ENCODE results near the gene OR2V2. TPM values are rescaled to one million over a fixed set of nuclear protein-coding genes. Genes with fewer than 3 reads are reported as not detected.
"Not testable (repeated sequence)": the region's sequence is repeated elsewhere in the genome, so short reads cannot be mapped to it uniquely, and the experiment has no call there.

The OR2V2 gene
- total RNA-seq, 1 donor from 2014 or later = not detected

- intact Hi-C loops (cut with DNase I) = no loop called here
- no peak for TF ChIP-seq CTCF (IDR thresholded peaks at IDR 0.05)
- no peak overlapping the region for H3K4me3 ChIP-seq
- H3K27ac ChIP-seq = no peak overlapping the region
- no peaks in the 10 kb centered on the region for H3K36me3 ChIP-seq
- H3K4me1 ChIP-seq = no peaks in the 10 kb centered on the region
- DNase-seq = no peak
- H3K27me3 ChIP-seq = peaks cover 3% of the 10 kb centered on the region
- no peak for ATAC-seq
- no peaks in the 10 kb centered on the region for H3K9me3 ChIP-seq
Observed at GRCh38 chr5:181158869-181159268, 11.5 kb downstream of the OR2V2 start.

GRCh38 chr5:181159286-181160151 is 12.1 kb downstream of the OR2V2 start:
- peak; percentile 92 for DNase-seq
- H3K4me1 ChIP-seq = no peaks in the 10 kb centered on the region
- intact Hi-C loops (cut with DNase I) = no loop called here
- peak; percentile 96 for ATAC-seq
- peaks cover 6% of the 10 kb centered on the region for H3K27me3 ChIP-seq
- no peaks in the 10 kb centered on the region for H3K9me3 ChIP-seq
- no peak overlapping the region for H3K27ac ChIP-seq
- H3K36me3 ChIP-seq = no peaks in the 10 kb centered on the region
- peak; percentile 87 for TF ChIP-seq CTCF (IDR thresholded peaks at IDR 0.05)
- H3K4me3 ChIP-seq = no peak overlapping the region

DNA sequence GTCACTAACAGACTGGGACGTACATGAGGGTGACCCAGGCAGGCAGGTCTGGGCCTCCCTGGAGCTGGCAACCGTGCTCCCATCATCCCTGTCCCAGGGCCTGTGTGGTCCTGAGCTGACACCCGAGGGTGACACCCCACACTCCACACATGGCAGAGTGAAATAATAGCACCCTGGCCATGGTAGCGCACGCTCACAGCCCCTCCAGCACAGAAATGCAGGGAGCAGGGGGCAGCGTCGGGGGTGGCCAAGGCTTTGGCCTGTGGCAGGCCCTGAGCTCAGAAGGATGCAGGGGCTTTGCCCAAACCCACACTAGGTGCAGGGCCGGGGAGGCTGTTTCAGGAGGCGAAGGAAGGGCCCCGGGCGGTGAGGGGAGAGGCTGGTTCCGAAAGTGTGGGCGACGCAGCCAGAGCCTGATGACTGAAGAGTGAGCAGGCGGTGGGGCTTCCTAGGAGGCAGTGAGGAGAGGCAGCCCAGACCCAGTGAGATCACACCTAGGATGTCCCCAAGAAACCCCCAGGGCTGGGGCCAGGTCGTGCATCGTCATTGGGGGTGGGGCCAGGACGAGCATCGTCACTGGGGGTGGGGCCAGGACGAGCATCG is 12.9 kb downstream of the OR2V2 start:
- Histone ChIP-seq H3K27me3 (peaks cover 13% of the 10 kb centered on the region), H3K27ac (peak overlapping the region; percentile 42), H3K36me3 (no peaks in the 10 kb centered on the region), H3K4me3 (peak overlapping the region; percentile 23), H3K4me1 (no peaks in the 10 kb centered on the region), H3K9me3 (no peaks in the 10 kb centered on the region)
- intact Hi-C loops (cut with DNase I) = no loop called here
- no peak for TF ChIP-seq CTCF (IDR thresholded peaks at IDR 0.05)
- DNase-seq (no peak), ATAC-seq (peak; percentile 38)

DNA sequence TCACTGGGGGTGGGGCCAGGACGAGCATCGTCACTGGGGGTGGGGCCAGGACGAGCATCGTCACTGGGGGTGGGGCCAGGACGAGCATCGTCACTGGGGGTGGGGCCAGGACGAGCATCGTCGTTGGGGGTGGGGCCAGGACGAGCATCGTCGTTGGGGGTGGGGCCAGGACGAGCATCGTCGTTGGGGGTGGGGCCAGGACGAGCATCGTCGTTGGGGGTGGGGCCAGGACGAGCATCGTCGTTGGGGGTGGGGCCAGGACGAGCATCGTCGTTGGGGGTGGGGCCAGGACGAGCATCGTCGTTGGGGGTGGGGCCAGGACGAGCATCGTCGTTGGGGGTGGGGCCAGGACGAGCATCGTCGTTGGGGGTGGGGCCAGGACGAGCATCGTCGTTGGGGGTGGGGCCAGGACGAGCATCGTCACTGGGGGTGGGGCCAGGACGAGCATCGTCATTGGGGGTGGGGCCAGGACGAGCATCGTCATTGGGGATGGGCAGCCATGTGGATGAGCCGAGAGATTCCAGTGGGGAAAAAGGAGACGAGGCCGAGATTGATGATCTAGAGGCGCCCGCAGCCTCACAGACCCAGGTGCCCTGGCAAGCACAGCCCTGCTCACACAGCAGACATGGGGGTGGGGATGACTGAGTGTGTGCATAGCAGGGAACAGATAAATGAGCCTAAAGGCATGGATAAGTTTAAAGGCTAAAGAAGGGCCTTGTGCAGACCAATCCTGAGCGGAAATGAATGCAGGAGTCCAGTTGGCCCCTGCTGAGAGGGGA is 13.6 kb downstream of the OR2V2 start:
- H3K36me3 ChIP-seq; H3K4me1 ChIP-seq; H3K9me3 ChIP-seq; H3K27ac ChIP-seq; ATAC-seq; DNase-seq; intact Hi-C loops (cut with DNase I): not testable (repeated sequence)
- Histone ChIP-seq H3K4me3 (peak overlapping the region; percentile 23), H3K27me3 (peaks cover 19% of the 10 kb centered on the region)

- intact Hi-C loops (cut with DNase I) = no loop called here
- H3K36me3 ChIP-seq = no peaks in the 10 kb centered on the region
- no peak for ATAC-seq
- H3K27ac ChIP-seq = no peak overlapping the region
- DNase-seq = no peak
- no peak overlapping the region for H3K4me3 ChIP-seq
- peaks cover 23% of the 10 kb centered on the region for H3K27me3 ChIP-seq
- H3K9me3 ChIP-seq = no peaks in the 10 kb centered on the region
- no peak for TF ChIP-seq CTCF (IDR thresholded peaks at IDR 0.05)
- no peaks in the 10 kb centered on the region for H3K4me1 ChIP-seq
Observed at GRCh38 chr5:181161534-181162175, 14.3 kb downstream of the OR2V2 start.
